SK-N-SH treated with all-trans-retinoic acid at 6 μM for 48 hours (cell line): ENCODE measurements around the gene RDH5.

ENCODE experiments used
- ATAC-seq: fragments of 200-7000 bp; cut with Tn5 transposase; 3 replicates; pipeline ENCODE4 v1.9.1; 2020; ENCODE audit warnings: mild to moderate bottlenecking, moderate library complexity
- ARNTL ChIP-seq: fragments of 450-650 bp; formaldehyde crosslinking; IDR thresholded peaks from 2 replicates; pipeline ENCODE4 v1.5.0; 2020; ENCODE audit warnings: low read depth, mild to moderate bottlenecking, moderate library complexity, borderline replicate concordance
- BACH2 ChIP-seq: fragments of 250-450 bp; sonication (Bioruptor Pico); IDR thresholded peaks from 2 replicates; pipeline ENCODE4 v1.9.0; 2021; ENCODE audit warnings: mild to moderate bottlenecking, borderline replicate concordance
- CREB5 ChIP-seq: fragments of 250-450 bp; sonication (Bioruptor Pico); IDR thresholded peaks from 2 replicates; pipeline ENCODE4 v1.5.1; 2020; ENCODE audit warnings: low read depth, mild to moderate bottlenecking, moderate library complexity
- CSDC2 ChIP-seq: fragments of 250-450 bp; sonication (Bioruptor Pico); IDR thresholded peaks from 2 replicates; pipeline ENCODE4 v1.5.0; 2020; ENCODE audit warnings: mild to moderate bottlenecking, moderate library complexity
- CSRNP3 ChIP-seq: fragments of 250-450 bp; sonication (Bioruptor Pico); IDR thresholded peaks from 2 replicates; pipeline ENCODE4 v1.5.1; 2021; ENCODE audit warnings: mild to moderate bottlenecking, moderate library complexity
- ESRRG ChIP-seq: fragments of 250-450 bp; sonication (Bioruptor Pico); IDR thresholded peaks from 2 replicates; pipeline ENCODE4 v1.6.1; 2021; ENCODE audit warnings: mild to moderate bottlenecking
- GLIS3 ChIP-seq: fragments of 250-450 bp; sonication (Bioruptor Pico); IDR thresholded peaks from 2 replicates; pipeline ENCODE4 v1.5.0; 2020; ENCODE audit warnings: mild to moderate bottlenecking, moderate library complexity
- ISL1 ChIP-seq: fragments of 250-450 bp; sonication (Bioruptor Pico); IDR thresholded peaks from 2 replicates; pipeline ENCODE4 v2.1.2; 2022; ENCODE audit warnings: mild to moderate bottlenecking, moderate library complexity
- OSR1 ChIP-seq: fragments of 250-450 bp; sonication (Bioruptor Pico); IDR thresholded peaks from 2 replicates; pipeline ENCODE4 v1.8.0; 2022; ENCODE audit warnings: moderate library complexity, mild to moderate bottlenecking, inconsistent platforms
- PATZ1 ChIP-seq: fragments of 250-450 bp; sonication (Bioruptor Pico); IDR thresholded peaks from 2 replicates; pipeline ENCODE4 v1.8.0; 2020; ENCODE audit warnings: mild to moderate bottlenecking, moderate library complexity, borderline replicate concordance
- POU6F1 ChIP-seq: fragments of 250-450 bp; sonication (Bioruptor Pico); IDR thresholded peaks from 2 replicates; pipeline ENCODE4 v1.8.0; 2021; ENCODE audit warnings: low read depth, mild to moderate bottlenecking, moderate library complexity, borderline replicate concordance
- PPARA ChIP-seq: fragments of 250-450 bp; sonication (Bioruptor Pico); IDR thresholded peaks from 2 replicates; pipeline ENCODE4 v1.5.0; 2020; ENCODE audit warnings: mild to moderate bottlenecking, borderline replicate concordance
- RARB ChIP-seq: fragments of 250-450 bp; sonication (Bioruptor Pico); IDR thresholded peaks from 2 replicates; pipeline ENCODE4 v1.8.0; 2021; ENCODE audit warnings: mild to moderate bottlenecking, moderate library complexity
- SNAI2 ChIP-seq: fragments of 250-450 bp; sonication (Bioruptor Pico); IDR thresholded peaks from 2 replicates; pipeline ENCODE4 v1.5.0; 2020; ENCODE audit warnings: mild to moderate bottlenecking, moderate library complexity
- TCF4 ChIP-seq: fragments of 250-450 bp; sonication (Bioruptor Pico); IDR thresholded peaks from 2 replicates; pipeline ENCODE4 v1.8.0; 2021; ENCODE audit warnings: mild to moderate bottlenecking, moderate library complexity, borderline replicate concordance
- TOX ChIP-seq: fragments of 250-450 bp; sonication (Bioruptor Pico); IDR thresholded peaks from 2 replicates; pipeline ENCODE4 v1.8.0; 2021; ENCODE audit warnings: mild to moderate bottlenecking, moderate library complexity, borderline replicate concordance
- TSHZ2 ChIP-seq: fragments of 250-450 bp; sonication (Bioruptor Pico); IDR thresholded peaks from 2 replicates; pipeline ENCODE4 v1.5.0; 2020; ENCODE audit warnings: mild to moderate bottlenecking, moderate library complexity
- ZC3H10 ChIP-seq: fragments of 250-450 bp; sonication (Bioruptor Pico); IDR thresholded peaks from 2 replicates; pipeline ENCODE4 v1.5.1; 2021; ENCODE audit warnings: mild to moderate bottlenecking, moderate library complexity
- ZFP3 ChIP-seq: fragments of 250-450 bp; sonication (Bioruptor Pico); IDR thresholded peaks from 2 replicates; pipeline ENCODE4 v1.5.0; 2020; ENCODE audit warnings: mild to moderate bottlenecking, moderate library complexity
- ZFP30 ChIP-seq: fragments of 450-650 bp; formaldehyde crosslinking; IDR thresholded peaks from 2 replicates; pipeline ENCODE4 v1.5.0; 2022; ENCODE audit warnings: mild to moderate bottlenecking, moderate library complexity
- ZNF565 ChIP-seq: fragments of 450-650 bp; formaldehyde crosslinking; conservative IDR thresholded peaks from 2 replicates; pipeline ENCODE4 v1.5.0; 2020; ENCODE audit warnings: low read depth, mild to moderate bottlenecking, moderate library complexity
- ZNF70 ChIP-seq: fragments of 450-650 bp; formaldehyde crosslinking; IDR thresholded peaks from 2 replicates; pipeline ENCODE4 v1.5.0; 2020; ENCODE audit warnings: mild to moderate bottlenecking, moderate library complexity
- ZNF8 ChIP-seq: fragments of 450-650 bp; formaldehyde crosslinking; IDR thresholded peaks from 2 replicates; pipeline ENCODE4 v1.5.0; 2020; ENCODE audit warnings: mild to moderate bottlenecking, moderate library complexity

RDH5 gene

GRCh38 chr12:55743406-55744339 is 23.5 kb downstream of the RDH5 start:
- ATAC-seq: peak; percentile 58
- peak; percentile 90 for TF ChIP-seq ZFP3 (CRISPR knock-in tag)
- no peak for TF ChIP-seq PATZ1 (CRISPR knock-in tag)

GRCh38 chr12:55744340-55745030 is 24.3 kb downstream of the RDH5 start:
- TF ChIP-seq ZNF565: no peak
- TF ChIP-seq ZNF70: no peak
- TF ChIP-seq CREB5 (CRISPR knock-in tag): no peak
- TF ChIP-seq PPARA (CRISPR knock-in tag): no peak
- no peak for TF ChIP-seq ESRRG (CRISPR knock-in tag)
- TF ChIP-seq ZC3H10 (CRISPR knock-in tag): no peak
- TF ChIP-seq TCF4 (CRISPR knock-in tag): no peak
- TF ChIP-seq CSDC2 (CRISPR knock-in tag): no peak
- ATAC-seq: peak; percentile 34

- peak; percentile 6; the same call in 1 of the 3 replicates for ATAC-seq
- TF ChIP-seq CSRNP3 (CRISPR knock-in tag) (no peak), ZC3H10 (CRISPR knock-in tag) (no peak), TCF4 (CRISPR knock-in tag) (no peak), BACH2 (CRISPR knock-in tag) (no peak), TSHZ2 (CRISPR knock-in tag) (no peak), ARNTL (no peak), OSR1 (CRISPR knock-in tag) (no peak), ZNF8 (CRISPR knock-in tag) (no peak), TOX (no peak), RARB (CRISPR knock-in tag) (no peak), SNAI2 (CRISPR knock-in tag) (no peak), POU6F1 (CRISPR knock-in tag) (no peak), ISL1 (CRISPR knock-in tag) (no peak), ZFP3 (CRISPR knock-in tag) (no peak), GLIS3 (CRISPR knock-in tag) (no peak), PPARA (CRISPR knock-in tag) (no peak), PATZ1 (CRISPR knock-in tag) (no peak), ZNF565 (no peak), ZFP30 (no peak), ZNF70 (no peak)
Measured at GRCh38 chr12:55745361-55746173, 25.4 kb downstream of the RDH5 start.
